HG02571 (cell line): ENCODE measurements around the gene ZBTB39.
"Not testable (repeated sequence)": the region's sequence is repeated elsewhere in the genome, so short reads cannot be mapped to it uniquely, and the experiment has no call there.

Source experiments
- ATAC-seq: cut with Tn5 transposase; IDR thresholded peaks from one replicate; pipeline ENCODE4 v1.9.1; 2021; ENCODE audit warnings: mild to moderate bottlenecking, moderate library complexity; ENCODE audit not compliant: unreplicated experiment

ZBTB39 gene

GRCh38 chr12:56982578-56983236 is 23.6 kb downstream of the ZBTB39 start:
- ATAC-seq, result not testable (repeated sequence)

- ATAC-seq, result no peak
These were observed 25.3 kb downstream of the ZBTB39 start for GRCh38 chr12:56980941-56981530.

GRCh38 chr12:56980268-56980667 is 26.1 kb downstream of the ZBTB39 start:
- no peak for ATAC-seq

GRCh38 chr12:56979628-56980027 is 26.7 kb downstream of the ZBTB39 start:
- no peak for ATAC-seq

GRCh38 chr12:56978397-56979138 is 27.8 kb downstream of the ZBTB39 start:
- ATAC-seq, result no peak

GRCh38 chr12:56977361-56977760 is 29.0 kb downstream of the ZBTB39 start:
- not testable (repeated sequence) for ATAC-seq

- not testable (repeated sequence) for ATAC-seq
These were observed 32.1 kb downstream of the ZBTB39 start for GRCh38 chr12:56974224-56974623.

- not testable (repeated sequence) for ATAC-seq
These were observed 37.4 kb downstream of the ZBTB39 start for GRCh38 chr12:56968910-56969309.

- not testable (repeated sequence) for ATAC-seq
These were observed 40.2 kb downstream of the ZBTB39 start for GRCh38 chr12:56965997-56966642.

GRCh38 chr12:56965124-56965523 is 41.2 kb downstream of the ZBTB39 start:
- not testable (repeated sequence) for ATAC-seq

GRCh38 chr12:56963557-56963956 is 42.8 kb downstream of the ZBTB39 start:
- not testable (repeated sequence) for ATAC-seq

GRCh38 chr12:56962247-56962646 is 44.1 kb downstream of the ZBTB39 start:
- ATAC-seq, result not testable (repeated sequence)

- no peak for ATAC-seq
These were observed 47.9 kb downstream of the ZBTB39 start for GRCh38 chr12:56958422-56958821.

GRCh38 chr12:56957229-56958052 is 48.9 kb downstream of the ZBTB39 start, which contains the start of gene RDH16:
Gene RDH16 (minus strand): TSS chr12:56957608. CDS start chr12:56957462, 146 bp downstream.
- ATAC-seq, result no peak

- ATAC-seq, result no peak
These were observed 50.6 kb downstream of the ZBTB39 start for GRCh38 chr12:56955631-56956256.

GRCh38 chr12:56954958-56955355 is 51.4 kb downstream of the ZBTB39 start:
- no peak for ATAC-seq

GRCh38 chr12:56954057-56954957 is 52.0 kb downstream of the ZBTB39 start:
- no peak for ATAC-seq

GRCh38 chr12:56953314-56953713 is 53.0 kb downstream of the ZBTB39 start:
- ATAC-seq, result no peak
